Measurements from ENCODE around the gene IL17RD.

GRCh38 chr3:57141719-57142410, 23.3 kb downstream of the IL17RD start:
- no peak for TF ChIP-seq POLR2A (IDR thresholded peaks at IDR 0.05)
- no peak for TF ChIP-seq CTCF (IDR thresholded peaks at IDR 0.05)

All from vagina (tissue), 2 donors.